ENCODE measurements around the gene ALLC. TPM values are rescaled to one million over a fixed set of nuclear protein-coding genes. Genes with fewer than 3 reads are reported as not detected.
"Not testable (repeated sequence)": the region's sequence is repeated elsewhere in the genome, so short reads cannot be mapped to it uniquely, and the experiment has no call there.

Gene ALLC
- not detected for total RNA-seq

GRCh38 chr2:3657881-3658280 lies at the start of gene ALLC:
Gene ALLC (plus strand): TSS chr2:3658200. CDS start chr2:3671158, 12,958 bp downstream.
- no peak for DNase-seq (ENCODE audit: low read depth in 2 of 3, low spot score in 2 of 3)

GRCh38 chr2:3608373-3609278 lies 49.4 kb upstream of the ALLC start:
- DNase-seq (ENCODE audit: low read depth in 2 of 3, low spot score in 2 of 3), result no peak

GRCh38 chr2:3609279-3609673 lies 48.7 kb upstream of the ALLC start:
- DNase-seq (ENCODE audit: low read depth in 2 of 3, low spot score in 2 of 3), result not testable (repeated sequence)

GRCh38 chr2:3610415-3610814 lies 47.6 kb upstream of the ALLC start:
- DNase-seq (ENCODE audit: low read depth in 2 of 3, low spot score in 2 of 3), result no peak

GRCh38 chr2:3610881-3611505 lies 47.0 kb upstream of the ALLC start:
- no peak for DNase-seq (ENCODE audit: low read depth in 2 of 3, low spot score in 2 of 3)

- no peak for DNase-seq (ENCODE audit: low read depth in 2 of 3, low spot score in 2 of 3)
Measured at GRCh38 chr2:3611589-3611988, 46.4 kb upstream of the ALLC start.

- DNase-seq (ENCODE audit: low read depth in 2 of 3, low spot score in 2 of 3), result no peak
Measured at GRCh38 chr2:3612639-3613523, 45.1 kb upstream of the ALLC start.

- DNase-seq (ENCODE audit: low read depth in 2 of 3, low spot score in 2 of 3), result no peak
Measured at GRCh38 chr2:3613524-3613905, 44.5 kb upstream of the ALLC start.

GRCh38 chr2:3614743-3615142 lies 43.3 kb upstream of the ALLC start:
- not testable (repeated sequence) for DNase-seq (ENCODE audit: low read depth in 2 of 3, low spot score in 2 of 3)

- not testable (repeated sequence) for DNase-seq (ENCODE audit: low read depth in 2 of 3, low spot score in 2 of 3)
Measured at GRCh38 chr2:3615541-3616200, 42.3 kb upstream of the ALLC start.

- not testable (repeated sequence) for DNase-seq (ENCODE audit: low read depth in 2 of 3, low spot score in 2 of 3)
Measured at GRCh38 chr2:3616435-3617197, 41.4 kb upstream of the ALLC start.

- no peak for DNase-seq (ENCODE audit: low read depth in 2 of 3, low spot score in 2 of 3)
Measured at GRCh38 chr2:3617198-3617890, 40.7 kb upstream of the ALLC start.

- DNase-seq (ENCODE audit: low read depth in 2 of 3, low spot score in 2 of 3), result no peak
Measured at GRCh38 chr2:3618367-3618766, 39.6 kb upstream of the ALLC start.

GRCh38 chr2:3619033-3619432 lies 39.0 kb upstream of the ALLC start:
- DNase-seq (ENCODE audit: low read depth in 2 of 3, low spot score in 2 of 3), result no peak

GRCh38 chr2:3619661-3620060 lies 38.3 kb upstream of the ALLC start:
- DNase-seq (ENCODE audit: low read depth in 2 of 3, low spot score in 2 of 3), result not testable (repeated sequence)

- DNase-seq (ENCODE audit: low read depth in 2 of 3, low spot score in 2 of 3), result no peak
Measured at GRCh38 chr2:3620834-3621233, 37.2 kb upstream of the ALLC start.

GRCh38 chr2:3622967-3623366 lies 35.0 kb upstream of the ALLC start:
- DNase-seq (ENCODE audit: low read depth in 2 of 3, low spot score in 2 of 3), result no peak

GRCh38 chr2:3624059-3624794 lies 33.8 kb upstream of the ALLC start:
- DNase-seq (ENCODE audit: low read depth in 2 of 3, low spot score in 2 of 3), result no peak

GRCh38 chr2:3625186-3625585 lies 32.8 kb upstream of the ALLC start:
- no peak for DNase-seq (ENCODE audit: low read depth in 2 of 3, low spot score in 2 of 3)

Data from hematopoietic multipotent progenitor cell (in vitro differentiated cells).